WTC11 (cell line): ENCODE results near the gene ACTA2. TPM values are rescaled to one million over a fixed set of nuclear protein-coding genes. Genes with fewer than 3 reads are reported as not detected.

Experiments
- ATAC-seq: fragments of 200-7000 bp; cut with Tn5 transposase; 2 replicates; pipeline ENCODE4 v1.10.0; 2021; ENCODE audit warnings: mild to moderate bottlenecking, moderate library complexity
- CTCF ChIA-PET: fragments of 300-600 bp; sonication (Branson Sonifier 250); formaldehyde crosslinking; loops from one replicate; lab custom pipeline; 2021; ENCODE audit warnings: antibody characterized with exemption; lab: Charles Lee
- POLR2A ChIA-PET: fragments of 350-600 bp; sonication (Branson Sonifier 250); formaldehyde crosslinking; loops from one replicate; lab custom pipeline; 2021; ENCODE audit warnings: antibody characterized with exemption; lab: Charles Lee
- DNase-seq: peaks from one replicate; pipeline ENCODE4 v3.0.0; 2021; ENCODE audit warnings: low spot score
- H3K27ac Mint-ChIP-seq: 2 replicates; pipeline ENCODE4 v1.8.0; 2021; ENCODE audit warnings: mixed read lengths
- H3K27me3 Mint-ChIP-seq: 2 replicates; pipeline ENCODE4 v1.8.0; 2021; ENCODE audit warnings: low read depth, mild to moderate bottlenecking, moderate library complexity, mixed read lengths
- H3K36me3 Mint-ChIP-seq: 2 replicates; pipeline ENCODE4 v1.8.0; 2021; ENCODE audit warnings: mixed read lengths
- H3K4me1 Mint-ChIP-seq: 2 replicates; pipeline ENCODE4 v1.8.0; 2022; ENCODE audit warnings: mixed read lengths
- H3K4me3 Mint-ChIP-seq: 2 replicates; pipeline ENCODE4 v1.8.0; 2021; ENCODE audit warnings: mild to moderate bottlenecking, moderate library complexity, mixed read lengths
- H3K9me3 Mint-ChIP-seq: 2 replicates; pipeline ENCODE4 v1.8.0; 2021; ENCODE audit warnings: mixed read lengths
- AR ChIP-seq: fragments of 250-450 bp; sonication (Bioruptor Pico); IDR thresholded peaks from 2 replicates; pipeline ENCODE4 v1.9.0; 2021; ENCODE audit warnings: mild to moderate bottlenecking
- ATF2 ChIP-seq: sonication (generic); formaldehyde crosslinking; IDR thresholded peaks from 2 replicates; pipeline ENCODE4 v1.8.1; 2022; ENCODE audit warnings: low read depth, missing genetic modification reagents, borderline replicate concordance
- ATF3 ChIP-seq: sonication (generic); formaldehyde crosslinking; conservative IDR thresholded peaks from 2 replicates; pipeline ENCODE4 v1.8.1; 2022; ENCODE audit warnings: mild to moderate bottlenecking, missing genetic modification reagents
- CDX4 ChIP-seq: fragments of 250-450 bp; sonication (Bioruptor Pico); IDR thresholded peaks from 2 replicates; pipeline ENCODE4 v1.9.0; 2021; ENCODE audit warnings: moderate library complexity, mild to moderate bottlenecking, inconsistent platforms, borderline replicate concordance
- CREM ChIP-seq: sonication (generic); formaldehyde crosslinking; IDR thresholded peaks from 2 replicates; pipeline ENCODE4 v1.8.1; 2022; ENCODE audit warnings: mild to moderate bottlenecking, missing genetic modification reagents, moderate library complexity
- ELF4 ChIP-seq: sonication (generic); formaldehyde crosslinking; IDR thresholded peaks from 2 replicates; pipeline ENCODE4 v1.8.1; 2022; ENCODE audit warnings: low read depth, mild to moderate bottlenecking, moderate library complexity, missing genetic modification reagents
- ESRRA ChIP-seq: sonication (generic); formaldehyde crosslinking; IDR thresholded peaks from 2 replicates; pipeline ENCODE4 v1.8.1; 2022; ENCODE audit warnings: mild to moderate bottlenecking, missing genetic modification reagents, borderline replicate concordance
- FOXK1 ChIP-seq: sonication (generic); formaldehyde crosslinking; IDR thresholded peaks from 2 replicates; pipeline ENCODE4 v1.8.0; 2022; ENCODE audit warnings: mild to moderate bottlenecking, moderate library complexity, missing genetic modification reagents
- FOXP1 ChIP-seq: sonication (generic); formaldehyde crosslinking; IDR thresholded peaks from 2 replicates; pipeline ENCODE4 v1.8.0; 2022; ENCODE audit warnings: missing genetic modification reagents, mild to moderate bottlenecking, moderate library complexity, borderline replicate concordance
- HMGA2 ChIP-seq: fragments of 250-450 bp; sonication (Bioruptor Pico); IDR thresholded peaks from 2 replicates; pipeline ENCODE4 v1.4.0; 2021; ENCODE audit warnings: mild to moderate bottlenecking, moderate library complexity
- JAZF1 ChIP-seq: fragments of 250-450 bp; sonication (Bioruptor Pico); IDR thresholded peaks from 2 replicates; pipeline ENCODE4 v1.9.0; 2021; ENCODE audit warnings: moderate library complexity, mild to moderate bottlenecking, inconsistent platforms
- MAX ChIP-seq: sonication (generic); formaldehyde crosslinking; IDR thresholded peaks from 2 replicates; pipeline ENCODE4 v1.8.0; 2022; ENCODE audit warnings: mild to moderate bottlenecking, missing genetic modification reagents
- NR1H2 ChIP-seq: sonication (generic); formaldehyde crosslinking; IDR thresholded peaks from 2 replicates; pipeline ENCODE4 v1.9.0; 2021; ENCODE audit warnings: mild to moderate bottlenecking, moderate library complexity, missing genetic modification reagents
- OVOL2 ChIP-seq: fragments of 250-450 bp; sonication (Bioruptor Pico); IDR thresholded peaks from 2 replicates; pipeline ENCODE4 v1.9.0; 2021; ENCODE audit warnings: mild to moderate bottlenecking, borderline replicate concordance
- SMAD3 ChIP-seq: sonication (generic); formaldehyde crosslinking; IDR thresholded peaks from 2 replicates; pipeline ENCODE4 v1.8.0; 2022; ENCODE audit warnings: missing genetic modification reagents, mild to moderate bottlenecking, borderline replicate concordance
- SMAD4 ChIP-seq: sonication (generic); formaldehyde crosslinking; IDR thresholded peaks from 2 replicates; pipeline ENCODE4 v1.8.0; 2022; ENCODE audit warnings: mild to moderate bottlenecking, missing genetic modification reagents
- SP1 ChIP-seq: sonication (generic); formaldehyde crosslinking; conservative IDR thresholded peaks from 2 replicates; pipeline ENCODE4 v1.8.1; 2022; ENCODE audit warnings: missing genetic modification reagents
- STAT6 ChIP-seq: sonication (generic); formaldehyde crosslinking; conservative IDR thresholded peaks from 2 replicates; pipeline ENCODE4 v1.8.1; 2023; ENCODE audit warnings: mild to moderate bottlenecking, low read depth, missing genetic modification reagents, moderate library complexity
- TP53 ChIP-seq: sonication (generic); formaldehyde crosslinking; IDR thresholded peaks from 2 replicates; pipeline ENCODE4 v1.8.1; 2023; ENCODE audit warnings: mild to moderate bottlenecking, missing genetic modification reagents
- USF1 ChIP-seq: sonication (generic); formaldehyde crosslinking; IDR thresholded peaks from 2 replicates; pipeline ENCODE4 v1.8.0; 2022; ENCODE audit warnings: mild to moderate bottlenecking, missing genetic modification reagents
- ZNF512 ChIP-seq: sonication (generic); formaldehyde crosslinking; IDR thresholded peaks from 2 replicates; pipeline ENCODE4 v1.8.1; 2022; ENCODE audit warnings: missing genetic modification reagents, borderline replicate concordance
- total RNA-seq: library from RNA; stranded (reverse); gene quantifications from 3 replicates; pipeline ENCODE4 v1.2.3, GENCODE V29; 2021

ACTA2 gene
- total RNA-seq, 1 experiment from 2014 or later = 4.4 TPM

- TF ChIP-seq AR (CRISPR knock-in tag) (no peak), ESRRA (CRISPR knock-in tag) (no peak), ATF2 (no peak), CDX4 (no peak), CREM (CRISPR knock-in tag) (no peak), FOXP1 (CRISPR knock-in tag) (no peak)
Measured at GRCh38 chr10:88918191-88918905, 34.2 kb downstream of the ACTA2 start (continued).

GRCh38 chr10:88916986-88917385, 35.6 kb downstream of the ACTA2 start:
- Mint-ChIP-seq H3K27ac (no peak overlapping the region), H3K4me1 (no peaks in the 10 kb centered on the region), H3K27me3 (no peaks in the 10 kb centered on the region), H3K9me3 (no peaks in the 10 kb centered on the region), H3K36me3 (no peaks in the 10 kb centered on the region), H3K4me3 (no peak overlapping the region)
- ChIA-PET POLR2A (no interaction called here), CTCF (interaction anchor here (1.1 to 1.4 kb wide), 2 partner anchors 16 kb away, joined by 3 to 5 read pairs; no protein-coding TSS in a partner anchor)
- DNase-seq (no peak), ATAC-seq (no peak)
- no peak for TF ChIP-seq FOXK1 (CRISPR knock-in tag)
- TF ChIP-seq STAT6 = no peak
- TF ChIP-seq ELF4 (CRISPR knock-in tag) = no peak
- no peak for TF ChIP-seq HMGA2 (CRISPR knock-in tag)
- no peak for TF ChIP-seq SMAD3 (CRISPR knock-in tag)
- no peak for TF ChIP-seq ZNF512
- TF ChIP-seq USF1 (CRISPR knock-in tag) = no peak
- no peak for TF ChIP-seq MAX (CRISPR knock-in tag)
- no peak for TF ChIP-seq OVOL2 (CRISPR knock-in tag)
- TF ChIP-seq TP53 (CRISPR knock-in tag) = no peak
- no peak for TF ChIP-seq JAZF1 (CRISPR knock-in tag)
- TF ChIP-seq SMAD4 (CRISPR knock-in tag) = no peak
- TF ChIP-seq NR1H2 (CRISPR knock-in tag) = no peak
- TF ChIP-seq SP1 (CRISPR knock-in tag) = no peak
- TF ChIP-seq ATF3 (CRISPR knock-in tag) = no peak
